ENCODE measurements around the gene SLC25A36.

SLC25A36 gene

GRCh38 chr3:140916603-140917002 lies 25.0 kb upstream of the SLC25A36 start:
- no peaks in the 10 kb centered on the region for H3K36me3 ChIP-seq (replicated peaks; ENCODE audit: insufficient read depth, low read length)
- H3K79me2 ChIP-seq (ENCODE audit: low read length), result no peaks in the 10 kb centered on the region
- TF ChIP-seq EZH2phosphoT487 (IDR thresholded peaks at IDR 0.05; ENCODE audit: low read length), result no peak
- TF ChIP-seq, protein P1, sequence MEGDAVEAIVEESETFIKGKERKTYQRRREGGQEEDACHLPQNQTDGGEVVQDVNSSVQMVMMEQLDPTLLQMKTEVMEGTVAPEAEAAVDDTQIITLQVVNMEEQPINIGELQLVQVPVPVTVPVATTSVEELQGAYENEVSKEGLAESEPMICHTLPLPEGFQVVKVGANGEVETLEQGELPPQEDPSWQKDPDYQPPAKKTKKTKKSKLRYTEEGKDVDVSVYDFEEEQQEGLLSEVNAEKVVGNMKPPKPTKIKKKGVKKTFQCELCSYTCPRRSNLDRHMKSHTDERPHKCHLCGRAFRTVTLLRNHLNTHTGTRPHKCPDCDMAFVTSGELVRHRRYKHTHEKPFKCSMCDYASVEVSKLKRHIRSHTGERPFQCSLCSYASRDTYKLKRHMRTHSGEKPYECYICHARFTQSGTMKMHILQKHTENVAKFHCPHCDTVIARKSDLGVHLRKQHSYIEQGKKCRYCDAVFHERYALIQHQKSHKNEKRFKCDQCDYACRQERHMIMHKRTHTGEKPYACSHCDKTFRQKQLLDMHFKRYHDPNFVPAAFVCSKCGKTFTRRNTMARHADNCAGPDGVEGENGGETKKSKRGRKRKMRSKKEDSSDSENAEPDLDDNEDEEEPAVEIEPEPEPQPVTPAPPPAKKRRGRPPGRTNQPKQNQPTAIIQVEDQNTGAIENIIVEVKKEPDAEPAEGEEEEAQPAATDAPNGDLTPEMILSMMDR (IDR thresholded peaks at IDR 0.05; ENCODE audit: low read length), result no peak
- no peak for TF ChIP-seq EZH2 (optimal IDR thresholded peaks at IDR 0.05; ENCODE audit: low read depth, low read length)
- H3K9me3 ChIP-seq (replicated peaks; ENCODE audit: insufficient read depth, low read length), result no peaks in the 10 kb centered on the region
- H4K20me1 ChIP-seq (ENCODE audit: insufficient read depth, low read length), result no peaks in the 10 kb centered on the region
- no peaks in the 10 kb centered on the region for H3K4me1 ChIP-seq (ENCODE audit: low read length)
- H2AFZ ChIP-seq (ENCODE audit: low read length), result no peak overlapping the region
- no peaks in the 10 kb centered on the region for H3K27me3 ChIP-seq (replicated peaks; ENCODE audit: insufficient read depth, low read length)
- no peak overlapping the region for H3K4me2 ChIP-seq (ENCODE audit: low read depth, low read length)
- no peak overlapping the region for H3K27ac ChIP-seq (ENCODE audit: low read length)
- DNase-seq, result no peak
- H3K4me3 ChIP-seq (ENCODE audit: low read length), result no peak overlapping the region
- no peaks in the 10 kb centered on the region for H3K9me2 ChIP-seq (replicated peaks; ENCODE audit: insufficient read depth, low read length)
- H3K9ac ChIP-seq (ENCODE audit: low read length), result no peak overlapping the region
- no peaks in the 10 kb centered on the region for H3F3A ChIP-seq (ENCODE audit: insufficient read depth, low read length)

GRCh38 chr3:140917772-140918171 lies 23.9 kb upstream of the SLC25A36 start:
- Histone ChIP-seq H3K4me1 (ENCODE audit: low read length) (no peaks in the 10 kb centered on the region), H3K79me2 (ENCODE audit: low read length) (no peaks in the 10 kb centered on the region), H3K27me3 (replicated peaks; ENCODE audit: insufficient read depth, low read length) (no peaks in the 10 kb centered on the region), H3K9me2 (replicated peaks; ENCODE audit: insufficient read depth, low read length) (no peaks in the 10 kb centered on the region), H3K4me3 (ENCODE audit: low read length) (no peak overlapping the region), H3F3A (ENCODE audit: insufficient read depth, low read length) (no peaks in the 10 kb centered on the region), H3K4me2 (ENCODE audit: low read depth, low read length) (no peak overlapping the region), H3K36me3 (replicated peaks; ENCODE audit: insufficient read depth, low read length) (no peaks in the 10 kb centered on the region), H3K27ac (ENCODE audit: low read length) (no peak overlapping the region), H3K9me3 (replicated peaks; ENCODE audit: insufficient read depth, low read length) (no peaks in the 10 kb centered on the region), H3K9ac (ENCODE audit: low read length) (no peak overlapping the region), H2AFZ (ENCODE audit: low read length) (no peak overlapping the region), H4K20me1 (ENCODE audit: insufficient read depth, low read length) (no peaks in the 10 kb centered on the region)
- TF ChIP-seq EZH2phosphoT487 (IDR thresholded peaks at IDR 0.05; ENCODE audit: low read length), result no peak
- no peak for DNase-seq

DNA sequence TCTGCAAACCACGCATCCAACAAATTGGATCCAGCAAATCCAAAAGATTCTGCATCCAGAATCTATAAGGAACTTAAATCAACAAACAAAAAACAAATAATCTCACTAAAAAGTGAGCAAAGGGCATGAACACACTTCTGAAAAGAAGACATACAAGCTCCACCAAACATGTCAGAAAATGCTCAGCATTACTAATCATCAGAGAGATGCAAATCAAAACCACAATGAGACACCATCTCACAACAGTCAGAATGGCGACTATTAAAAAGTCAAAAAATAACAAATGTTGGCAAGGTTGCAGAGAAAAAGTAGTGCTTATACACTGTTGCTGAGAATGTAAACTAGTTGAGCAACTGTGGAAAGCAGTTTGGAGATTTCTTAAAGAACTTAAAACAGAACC lies 21.6 kb upstream of the SLC25A36 start:
- Histone ChIP-seq H3K4me1 (ENCODE audit: low read length) (no peaks in the 10 kb centered on the region), H3K4me3 (ENCODE audit: low read length) (no peak overlapping the region)
- DNase-seq, result no peak

GRCh38 chr3:140922634-140923033 lies 19.0 kb upstream of the SLC25A36 start:
- H3K9me3 ChIP-seq (replicated peaks; ENCODE audit: insufficient read depth, low read length), result no peaks in the 10 kb centered on the region
- H3K9ac ChIP-seq (ENCODE audit: low read length), result no peak overlapping the region
- H3K27ac ChIP-seq (ENCODE audit: low read length), result no peak overlapping the region
- no peaks in the 10 kb centered on the region for H4K20me1 ChIP-seq (ENCODE audit: insufficient read depth, low read length)
- no peaks in the 10 kb centered on the region for H3K36me3 ChIP-seq (replicated peaks; ENCODE audit: insufficient read depth, low read length)
- no peak for DNase-seq
- no peaks in the 10 kb centered on the region for H3K9me2 ChIP-seq (replicated peaks; ENCODE audit: insufficient read depth, low read length)
- no peak overlapping the region for H3K4me2 ChIP-seq (ENCODE audit: low read depth, low read length)
- H3K4me1 ChIP-seq (ENCODE audit: low read length), result no peaks in the 10 kb centered on the region
- no peaks in the 10 kb centered on the region for H3F3A ChIP-seq (ENCODE audit: insufficient read depth, low read length)
- no peak overlapping the region for H3K4me3 ChIP-seq (ENCODE audit: low read length)
- no peak overlapping the region for H2AFZ ChIP-seq (ENCODE audit: low read length)
- H3K27me3 ChIP-seq (replicated peaks; ENCODE audit: insufficient read depth, low read length), result no peaks in the 10 kb centered on the region
- no peak for TF ChIP-seq EZH2phosphoT487 (IDR thresholded peaks at IDR 0.05; ENCODE audit: low read length)
- TF ChIP-seq, protein P1 (IDR thresholded peaks at IDR 0.05; ENCODE audit: low read length), result peak; percentile 32
- H3K79me2 ChIP-seq (ENCODE audit: low read length), result no peaks in the 10 kb centered on the region

More for the DNA sequence above, 21.6 kb upstream of the SLC25A36 start:
- Histone ChIP-seq H3K79me2 (ENCODE audit: low read length) (no peaks in the 10 kb centered on the region), H4K20me1 (ENCODE audit: insufficient read depth, low read length) (no peaks in the 10 kb centered on the region), H3K9ac (ENCODE audit: low read length) (no peak overlapping the region), H3K27me3 (replicated peaks; ENCODE audit: insufficient read depth, low read length) (no peaks in the 10 kb centered on the region), H3K4me2 (ENCODE audit: low read depth, low read length) (no peak overlapping the region), H3K9me3 (replicated peaks; ENCODE audit: insufficient read depth, low read length) (no peaks in the 10 kb centered on the region), H3F3A (ENCODE audit: insufficient read depth, low read length) (no peaks in the 10 kb centered on the region), H2AFZ (ENCODE audit: low read length) (no peak overlapping the region), H3K9me2 (replicated peaks; ENCODE audit: insufficient read depth, low read length) (no peaks in the 10 kb centered on the region), H3K27ac (ENCODE audit: low read length) (no peak overlapping the region), H3K36me3 (replicated peaks; ENCODE audit: insufficient read depth, low read length) (no peaks in the 10 kb centered on the region)
- no peak for TF ChIP-seq EZH2 (optimal IDR thresholded peaks at IDR 0.05; ENCODE audit: low read depth, low read length)
